GM21423 (cell line): ENCODE data around the gene GID8.
A peak's percentile ranks its signal among the peaks of the same experiment; 100 is the strongest.

ENCODE experiments used
- ATAC-seq: cut with Tn5 transposase; IDR thresholded peaks from one replicate; pipeline ENCODE4 v1.9.1; 2021; ENCODE audit warnings: mild to moderate bottlenecking, moderate library complexity; ENCODE audit not compliant: unreplicated experiment

GID8 gene

DNA sequence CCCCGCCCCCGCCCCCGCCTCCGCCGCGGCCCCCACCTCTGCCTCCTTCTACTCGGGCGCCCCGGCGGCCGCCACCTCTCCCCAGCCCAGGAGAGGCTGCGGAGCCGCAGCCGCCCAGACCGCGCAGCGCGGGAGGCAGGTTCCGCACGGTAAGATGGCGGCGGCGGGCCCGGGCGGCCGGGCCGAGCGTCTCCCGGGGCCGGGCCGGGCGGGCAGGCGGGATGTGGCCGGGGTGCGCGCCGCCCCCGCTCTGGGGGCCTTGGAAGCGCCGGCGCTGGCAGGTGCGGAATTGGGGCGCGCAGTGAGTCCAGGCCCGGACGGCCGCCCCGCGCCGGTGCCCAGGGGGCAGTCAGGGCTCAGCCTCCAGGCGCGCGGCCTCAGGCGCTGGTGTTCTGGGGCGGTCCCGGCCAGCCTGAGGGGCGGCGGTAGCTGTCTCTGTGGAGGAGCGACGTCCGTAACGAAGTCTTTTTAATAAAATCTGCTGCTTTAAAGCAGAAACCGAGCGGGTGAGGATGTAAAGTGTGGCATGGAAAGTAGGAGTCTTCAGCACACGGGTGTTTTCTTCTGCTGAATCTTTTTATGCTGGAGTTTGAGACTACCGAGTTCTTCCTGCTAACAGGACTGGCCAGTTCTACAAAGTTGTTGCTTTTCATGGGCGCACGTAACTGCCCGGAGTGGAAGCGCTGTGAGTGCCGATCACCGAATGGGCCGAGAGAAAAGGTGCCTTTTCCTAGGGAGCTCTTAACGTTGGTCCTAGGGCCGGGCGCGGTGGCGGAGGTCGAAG is at the start of gene GID8:
GID8 (plus strand) TSS at position 43 of the 784 bp plus-strand sequence. CDS start 3,356 bp downstream, outside the sequence.
- ATAC-seq, result peak; percentile 47

DNA sequence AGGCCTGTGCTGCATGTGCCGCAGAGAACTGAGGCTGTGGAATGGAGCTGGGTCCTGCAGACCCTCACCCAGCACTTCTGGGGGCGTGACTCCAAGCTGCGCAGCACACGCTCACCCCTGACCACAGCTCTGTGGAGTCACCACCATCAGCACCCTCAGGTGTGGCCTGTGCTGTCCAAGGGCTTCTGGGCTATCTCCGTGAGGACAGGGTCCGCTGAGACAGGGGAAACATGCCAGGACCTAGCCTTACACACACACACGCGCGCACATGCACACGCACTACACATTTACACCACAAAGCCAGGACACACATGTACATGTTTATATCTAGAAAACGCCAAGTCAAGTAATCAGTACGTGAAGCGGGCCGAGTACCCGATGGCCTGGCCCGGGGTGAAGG is 49.5 kb upstream of the GID8 start:
- no peak for ATAC-seq

DNA sequence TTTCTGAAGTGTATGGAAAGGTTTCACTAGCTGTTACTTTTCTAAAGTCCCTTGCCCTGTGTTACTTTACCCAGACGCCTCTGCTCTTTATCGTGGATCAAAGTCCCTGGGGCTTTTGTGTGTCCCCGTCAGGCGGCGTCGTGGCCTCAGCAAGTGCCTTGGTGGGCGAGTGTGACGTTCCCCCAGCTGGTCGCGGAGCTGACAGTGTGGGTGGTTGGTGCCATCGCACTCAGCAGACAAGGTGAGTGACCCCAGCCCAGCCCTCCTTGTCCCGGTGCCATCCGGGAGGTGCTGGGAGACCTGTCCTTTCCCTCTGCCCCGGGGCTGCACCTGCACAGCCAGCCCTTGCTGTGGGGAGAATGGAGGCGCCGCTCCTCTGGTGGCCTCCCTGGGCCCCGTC is 49.0 kb upstream of the GID8 start:
- ATAC-seq, result no peak

DNA sequence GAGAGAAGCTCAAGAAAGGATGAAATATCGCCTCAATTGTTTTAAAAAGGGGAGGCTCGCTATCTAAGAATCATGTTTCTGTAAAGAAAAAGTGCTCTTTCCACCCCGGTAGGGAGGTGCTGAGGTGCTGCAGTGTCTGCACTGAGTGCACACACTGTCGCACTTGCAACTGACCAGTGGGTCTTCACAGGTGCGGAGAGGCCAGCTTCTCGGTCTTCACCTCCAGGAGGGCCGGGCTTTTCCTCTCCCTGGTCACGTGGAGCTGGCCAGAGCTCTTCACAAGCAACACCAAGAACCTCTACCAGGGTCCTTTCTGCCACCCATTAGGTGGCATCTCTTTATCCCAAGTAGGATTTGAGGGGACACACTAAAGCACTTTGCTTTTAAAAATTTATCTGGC is 48.5 kb upstream of the GID8 start:
- no peak for ATAC-seq

DNA sequence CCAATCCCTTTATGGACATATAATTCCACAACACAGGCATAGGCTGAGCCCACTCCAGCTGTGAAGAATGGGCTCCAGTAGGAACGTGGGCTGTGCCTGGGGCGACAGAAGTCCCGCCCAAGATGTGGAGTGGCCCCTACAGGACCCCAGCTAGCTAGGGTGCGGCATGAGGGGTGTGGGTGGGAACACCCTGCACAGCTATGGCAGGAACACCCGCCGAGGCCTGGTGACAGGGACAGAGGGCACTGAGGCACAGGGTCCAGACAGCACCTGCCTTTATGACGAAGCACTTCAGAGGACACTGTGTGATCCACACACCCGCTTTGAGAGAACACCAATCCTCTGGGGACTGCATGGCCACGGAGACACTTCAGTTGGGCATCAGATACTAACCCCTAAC is 48.1 kb upstream of the GID8 start:
- no peak for ATAC-seq

DNA sequence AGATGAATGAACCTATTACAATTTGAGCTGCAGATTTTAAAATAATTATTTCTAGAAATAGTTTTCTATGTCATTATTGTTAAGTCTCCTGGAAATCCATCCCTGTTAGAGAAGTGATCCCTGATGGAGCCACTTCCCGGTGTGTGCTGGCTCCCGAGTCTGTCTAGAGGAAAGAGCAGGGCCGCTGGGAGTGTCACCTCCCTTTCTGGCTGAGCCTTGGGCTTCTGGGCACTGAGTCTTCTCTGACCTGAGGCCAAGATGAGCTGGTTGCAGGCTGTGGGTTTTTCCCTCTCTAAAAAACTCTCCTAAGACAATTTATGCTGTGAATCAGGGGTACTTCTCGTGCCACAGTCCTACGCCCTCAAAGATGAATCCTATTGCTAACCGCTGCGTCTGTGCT is 47.5 kb upstream of the GID8 start:
- no peak for ATAC-seq

DNA sequence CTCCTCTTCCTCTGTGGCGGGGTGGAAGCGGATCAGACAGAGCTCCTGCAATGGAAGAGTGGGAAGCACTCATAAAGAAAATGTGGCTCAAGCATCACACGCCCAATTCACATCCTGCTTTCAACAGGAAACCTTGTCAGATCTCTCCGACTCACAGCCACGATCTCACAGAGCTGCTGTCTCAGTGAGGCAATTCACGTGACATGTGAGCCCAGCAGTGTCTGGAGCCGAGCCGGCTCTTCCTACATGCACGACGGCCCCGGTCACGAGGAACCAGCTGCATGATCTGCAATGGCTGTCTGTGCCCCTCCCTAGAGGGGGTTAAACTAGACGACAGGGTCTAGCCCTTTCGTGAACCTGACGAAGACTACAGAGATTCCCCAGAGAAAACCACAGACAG is 46.8 kb upstream of the GID8 start:
- ATAC-seq, result no peak

DNA sequence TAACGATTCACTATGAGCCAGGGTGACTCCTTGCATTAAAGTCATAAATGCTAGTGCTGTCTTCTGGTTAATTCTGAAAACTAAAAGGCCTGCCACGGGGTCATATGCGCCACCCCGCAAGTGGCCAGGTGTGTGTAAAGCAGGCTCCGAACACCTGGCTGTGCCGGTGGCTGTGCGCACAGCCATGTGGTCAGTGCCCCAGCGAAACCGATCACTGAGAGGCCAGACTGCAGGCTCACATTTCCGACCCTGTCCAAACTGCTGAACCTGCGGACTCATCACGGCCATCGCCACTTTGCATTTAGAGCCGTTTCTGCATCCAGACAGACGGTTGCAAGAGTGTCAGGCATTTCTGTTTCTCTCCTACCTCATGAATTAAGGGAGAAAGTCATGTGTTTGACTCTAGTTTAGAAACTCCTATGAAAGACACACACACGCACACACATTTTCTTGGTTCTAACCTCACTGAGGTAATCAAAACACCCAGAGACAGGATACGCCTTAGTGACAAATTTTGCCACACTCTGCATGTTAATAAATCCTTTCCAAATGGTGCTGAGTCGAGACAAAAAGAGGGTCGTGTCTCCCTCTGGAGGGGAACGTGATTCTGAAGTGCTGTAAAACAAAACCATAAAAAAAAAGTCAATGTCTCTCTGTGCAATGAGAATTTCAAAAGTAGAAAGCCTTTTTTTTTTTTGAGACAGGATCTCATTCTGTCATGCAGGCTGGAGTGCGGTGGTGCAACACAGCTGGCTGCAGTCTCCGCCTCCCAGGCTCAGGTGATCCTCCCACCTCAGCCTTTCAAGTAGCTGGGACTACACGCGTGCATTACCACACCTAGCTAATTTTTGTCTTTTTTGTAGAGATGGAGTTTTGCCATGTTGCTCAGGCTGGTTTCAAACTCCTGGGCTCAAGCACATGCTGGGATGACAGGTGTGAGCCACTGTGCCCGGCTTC is 45.3 kb upstream of the GID8 start:
- ATAC-seq, result no peak

DNA sequence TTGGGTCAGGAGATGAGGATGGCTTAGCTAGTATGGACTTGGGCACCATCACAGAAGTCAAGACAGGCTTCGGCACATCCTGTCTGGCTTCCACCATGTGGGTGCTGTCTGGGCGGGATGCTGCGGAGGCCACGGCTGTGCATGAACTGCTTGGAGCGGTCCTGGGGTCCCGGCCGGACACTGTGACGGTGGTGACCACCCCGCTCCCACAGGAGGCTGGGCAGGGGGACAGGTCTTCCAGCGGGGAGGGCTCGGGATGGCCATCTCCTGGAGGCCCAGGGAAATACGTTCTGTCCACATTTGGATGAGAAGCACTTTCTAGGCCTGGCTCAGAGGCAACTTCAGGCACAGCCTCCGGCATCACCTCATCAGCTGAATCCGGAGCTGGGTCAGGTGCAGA is 44.2 kb upstream of the GID8 start:
- no peak for ATAC-seq

DNA sequence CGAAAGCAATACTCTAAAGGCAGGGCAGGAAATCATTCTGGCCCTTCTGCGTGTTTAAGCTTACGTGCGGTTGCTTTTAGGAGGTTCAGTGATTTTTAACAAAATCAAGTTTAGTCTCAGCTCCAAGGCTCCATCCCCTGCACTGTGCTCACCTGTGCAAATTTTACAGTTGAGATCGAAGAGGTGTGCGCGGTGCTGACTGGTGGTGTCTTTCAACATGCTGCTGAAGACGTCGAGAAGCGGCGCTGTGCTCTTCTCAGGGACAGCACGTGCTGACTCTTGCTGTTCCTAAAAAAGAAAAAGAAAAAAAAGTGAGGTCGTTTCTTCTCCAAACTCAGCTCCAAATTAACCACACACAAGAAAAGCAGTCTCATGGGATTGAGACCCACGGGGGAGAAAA is 43.7 kb upstream of the GID8 start:
- no peak for ATAC-seq

DNA sequence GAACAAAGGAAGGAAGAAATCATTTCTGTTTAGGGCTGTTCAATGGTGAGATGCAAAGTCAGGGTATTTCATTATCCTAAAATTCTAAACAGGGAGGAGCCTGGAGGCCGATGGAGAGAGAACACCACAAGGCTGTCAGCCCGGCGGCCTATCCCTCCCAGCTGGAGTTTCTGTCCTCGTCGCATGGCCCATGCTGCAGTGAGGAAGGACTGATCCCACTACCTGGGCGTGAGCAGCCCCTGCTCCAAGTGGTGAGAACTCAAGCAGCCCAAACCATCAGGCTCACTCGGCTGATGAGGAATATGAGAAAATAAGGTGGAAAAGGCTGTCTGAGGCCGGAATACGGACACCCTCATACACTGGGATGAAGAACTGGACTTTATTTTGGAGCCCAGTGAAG is 42.4 kb upstream of the GID8 start:
- ATAC-seq, result no peak

DNA sequence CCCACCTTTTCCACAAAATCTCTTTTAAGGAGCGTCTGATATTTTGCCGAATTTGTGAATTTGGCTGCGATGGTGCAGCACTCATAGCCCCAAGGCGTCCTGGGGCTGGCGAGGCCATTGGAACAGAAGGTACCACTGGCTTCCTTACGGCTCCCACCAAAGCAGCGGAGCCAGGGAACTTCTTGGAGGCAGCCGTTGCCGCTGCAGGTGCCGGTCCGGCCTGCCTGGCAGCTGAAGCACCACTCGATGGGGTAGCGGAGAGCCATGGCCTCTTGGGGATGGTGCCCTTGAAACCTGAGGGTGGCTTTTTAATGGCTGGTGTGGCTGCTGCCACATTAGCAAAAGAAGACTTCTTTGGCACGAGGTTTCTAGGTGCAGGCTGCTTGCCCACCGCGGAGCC is 41.4 kb upstream of the GID8 start:
- ATAC-seq, result no peak

DNA sequence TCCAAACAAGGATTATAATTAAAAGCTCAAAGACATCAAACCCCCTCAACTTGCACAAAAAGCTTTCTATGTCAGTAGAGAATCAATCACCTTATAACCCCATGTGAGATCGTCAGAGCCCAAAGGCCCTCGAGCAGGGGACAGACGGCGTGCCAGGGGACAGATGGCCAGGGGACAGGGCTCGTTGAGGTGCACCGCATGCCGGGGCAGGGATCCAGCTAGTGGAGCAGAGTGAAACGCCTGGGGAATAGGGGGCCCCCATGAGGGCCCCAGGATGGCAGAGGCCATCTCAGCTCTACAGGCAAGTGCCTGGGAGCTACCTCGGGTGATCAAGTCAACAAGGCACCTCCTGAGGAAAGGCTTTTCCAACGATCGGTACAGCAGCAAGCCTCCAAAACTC is 40.3 kb upstream of the GID8 start:
- no peak for ATAC-seq

DNA sequence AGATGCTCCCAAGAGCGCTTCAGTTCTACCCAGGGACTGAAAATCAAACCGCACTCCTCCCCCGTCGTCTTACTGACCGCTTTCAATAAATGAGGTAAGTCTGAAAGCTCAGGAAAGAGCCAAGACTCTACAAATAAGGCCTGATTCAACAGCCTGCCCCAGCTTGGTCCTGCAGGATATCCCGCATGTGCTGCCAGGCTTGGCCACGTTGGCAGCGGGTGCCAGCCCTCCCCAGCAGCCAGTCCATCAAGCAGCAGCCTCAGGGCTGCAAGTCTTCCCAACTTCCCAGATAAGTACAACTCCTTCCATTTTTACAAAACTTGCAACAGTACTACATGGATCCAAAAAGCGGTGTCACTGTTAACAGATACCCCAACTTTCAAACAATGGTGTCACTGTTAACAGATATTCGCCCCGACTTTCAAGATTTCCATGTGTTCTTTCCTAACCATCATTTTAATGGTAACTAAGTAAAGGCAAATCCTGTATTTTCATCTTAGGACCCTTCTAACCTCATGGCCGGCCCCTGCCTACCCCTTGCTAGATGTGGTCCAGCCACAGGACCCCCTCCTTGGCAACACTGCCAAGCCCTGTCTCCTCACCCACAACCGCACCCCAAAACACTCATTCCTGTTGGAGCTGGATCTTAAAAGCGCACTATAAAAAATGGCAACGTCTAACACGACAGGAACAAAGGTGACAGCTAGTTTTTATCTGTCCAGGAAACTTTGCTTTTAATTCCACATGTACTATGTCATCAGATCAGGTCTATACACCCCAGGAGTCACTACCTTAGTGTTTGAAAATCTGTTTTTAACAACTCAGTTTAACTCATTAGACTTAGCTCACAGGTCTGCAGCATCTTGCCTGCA is 39.6 kb upstream of the GID8 start:
- ATAC-seq, result no peak

DNA sequence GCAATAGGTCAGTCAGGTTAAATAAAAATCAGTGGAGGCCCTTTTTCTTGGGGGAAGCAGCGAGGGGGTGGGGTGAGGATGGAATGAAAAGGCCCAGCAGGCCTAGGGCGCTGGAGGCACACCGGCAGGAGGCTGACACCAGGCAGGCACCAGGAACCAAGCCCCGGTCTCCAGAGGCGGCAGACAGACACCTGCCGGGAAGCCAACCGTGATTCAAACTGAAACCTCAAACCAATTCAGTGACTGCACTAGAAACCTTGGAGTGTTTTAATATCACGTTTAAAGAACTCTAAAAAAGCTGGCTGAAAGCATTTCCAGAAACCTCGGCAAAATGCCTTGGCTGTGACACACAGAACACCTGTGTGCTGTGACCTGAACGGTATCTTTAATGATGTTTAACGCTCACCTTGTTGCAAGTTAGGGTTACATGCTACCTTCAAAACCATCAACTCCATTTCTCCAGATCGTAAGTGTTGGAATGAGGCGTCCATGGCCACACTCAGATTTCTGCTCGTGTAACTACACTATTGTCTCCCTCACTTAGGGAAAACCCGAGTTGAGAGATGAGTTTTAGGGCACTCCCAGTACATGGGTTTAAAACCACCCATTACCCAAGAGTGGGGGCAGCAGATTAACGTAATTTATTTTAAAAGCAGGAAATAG is 38.8 kb upstream of the GID8 start:
- no peak for ATAC-seq

DNA sequence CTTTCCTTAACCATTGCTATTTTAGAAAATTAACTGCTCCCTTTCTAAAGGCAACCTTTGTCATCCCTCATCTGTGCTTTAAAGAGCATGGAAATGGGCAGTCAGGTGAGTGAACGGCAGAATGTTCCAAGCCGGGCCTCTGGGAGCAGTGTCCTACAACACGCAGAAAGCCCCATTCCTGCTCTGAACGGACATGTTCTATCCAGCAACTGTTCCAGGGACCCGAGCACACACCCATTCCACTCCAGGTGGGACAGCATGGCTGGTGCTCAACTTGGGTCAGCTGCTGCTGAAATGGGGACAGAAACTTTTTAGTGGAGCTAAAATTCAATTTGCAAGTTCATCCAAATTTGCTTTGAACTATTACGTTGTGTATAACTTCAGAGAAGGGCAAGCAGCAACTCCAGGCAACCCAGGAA is 38.3 kb upstream of the GID8 start:
- ATAC-seq, result no peak

DNA sequence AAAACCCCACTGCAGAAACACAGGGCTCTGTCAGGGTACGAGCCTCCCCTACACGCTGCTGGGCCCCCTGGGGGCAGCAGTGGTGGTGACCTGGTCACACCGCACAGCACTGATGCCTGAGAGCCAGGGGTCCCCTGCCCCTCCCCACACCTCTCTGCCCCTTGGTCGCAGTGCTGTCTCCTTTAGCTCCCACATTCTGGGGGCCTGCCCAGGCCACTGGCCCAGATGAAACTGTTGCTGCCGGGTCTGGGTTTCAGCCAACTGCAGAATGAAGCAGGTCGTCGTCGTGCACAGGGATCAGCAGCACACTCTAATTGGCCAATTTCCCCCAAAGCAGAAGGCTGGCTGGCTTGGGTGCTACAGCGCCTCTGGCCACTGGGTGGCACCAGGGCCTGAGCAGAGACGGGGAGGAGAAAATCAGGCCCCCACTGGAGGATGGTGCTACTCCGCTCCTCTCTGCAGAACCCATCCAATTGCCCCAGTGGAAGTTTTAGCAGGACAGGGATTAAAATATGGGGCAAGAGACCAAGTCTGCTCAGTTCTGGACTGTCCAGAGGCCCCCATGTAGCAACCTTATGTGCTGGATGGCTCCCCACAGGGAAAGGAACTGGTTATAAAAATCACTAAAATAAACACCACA is 37.8 kb upstream of the GID8 start:
- ATAC-seq, result peak; percentile 62

DNA sequence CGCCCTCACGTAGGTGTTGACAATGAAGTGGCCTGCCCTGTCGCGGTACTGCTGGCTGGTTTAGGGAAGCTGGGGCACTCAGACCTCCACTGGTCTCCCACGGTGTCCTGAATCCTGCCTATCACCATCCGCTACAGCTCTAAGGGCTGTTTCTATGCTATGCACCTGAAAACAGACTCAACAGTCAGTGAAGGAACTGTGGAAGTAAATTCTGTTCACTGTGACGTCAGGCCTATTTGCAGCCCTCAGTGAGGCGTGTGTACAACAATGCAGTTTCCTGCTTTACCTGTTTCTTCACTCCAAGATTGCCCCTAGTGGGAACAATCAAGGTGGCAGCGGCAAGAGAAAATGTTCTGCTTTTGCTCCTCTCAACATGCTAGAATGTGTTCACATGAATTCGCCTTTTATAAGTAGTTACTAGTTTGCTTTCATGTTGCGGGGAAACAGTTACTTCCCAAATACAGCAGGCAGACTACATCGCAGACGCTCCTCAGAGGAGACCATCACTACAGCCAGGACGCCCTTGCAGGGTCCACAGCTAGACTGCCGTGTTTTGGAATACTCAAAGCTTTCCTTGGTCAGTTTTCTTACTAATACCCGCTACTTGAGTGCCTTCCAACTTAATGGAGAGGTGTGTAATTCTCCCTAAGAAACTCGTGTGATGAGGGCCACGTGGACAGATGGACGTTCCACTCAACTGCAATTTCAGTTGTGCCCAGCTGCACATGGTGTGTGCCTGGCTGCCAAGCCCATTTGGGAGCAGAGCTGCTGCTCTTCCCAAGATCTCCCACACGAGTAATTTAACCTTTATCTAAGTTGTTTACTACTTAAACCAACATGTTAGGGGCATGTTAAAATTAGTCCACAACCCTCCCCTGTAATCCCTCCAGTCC is 37.0 kb upstream of the GID8 start:
- ATAC-seq, result peak; percentile 4

DNA sequence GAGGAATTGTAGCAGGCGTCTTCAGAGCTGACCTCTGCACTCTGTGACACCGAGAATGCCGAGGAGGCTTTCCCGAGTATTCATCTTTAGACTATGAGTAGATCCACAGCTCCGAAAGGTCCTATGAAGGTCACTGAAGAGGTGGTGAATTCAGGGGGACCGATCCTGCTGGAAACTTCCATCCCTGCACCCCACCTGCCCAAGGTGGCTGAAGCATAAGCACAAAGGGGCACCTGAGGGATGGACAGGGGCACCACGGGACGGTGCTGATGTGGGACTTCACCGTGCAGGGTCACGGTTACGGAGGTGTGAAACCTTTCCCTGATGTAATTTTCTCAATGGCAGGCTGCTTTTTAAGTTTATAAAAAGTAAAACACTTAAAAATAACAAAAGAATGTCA is 36.1 kb upstream of the GID8 start:
- ATAC-seq, result no peak
